ENCODE measurements around the gene SERPINA6.
"Not testable (repeated sequence)": the region's sequence is repeated elsewhere in the genome, so short reads cannot be mapped to it uniquely, and the experiment has no call there.

The SERPINA6 gene

GRCh38 chr14:94296181-94296545, 27.0 kb downstream of the SERPINA6 start:
- not testable (repeated sequence) for H3K4me3 ChIP-seq, H3K27ac ChIP-seq

GRCh38 chr14:94295360-94296180, 27.6 kb downstream of the SERPINA6 start:
- Histone ChIP-seq H3K27ac (no peak overlapping the region), H3K4me3 (no peak overlapping the region)

- H3K4me3 ChIP-seq, result no peak overlapping the region
- no peak overlapping the region for H3K27ac ChIP-seq
Measured at GRCh38 chr14:94293578-94293924, 29.6 kb downstream of the SERPINA6 start.

- no peak within 1 kb of the TSS for H3K27ac ChIP-seq
- no peak within 1 kb of the TSS for H3K4me3 ChIP-seq
Measured at GRCh38 chr14:94292872-94293577, 30.1 kb downstream of the SERPINA6 start, which contains the start of gene SERPINA10. SERPINA10 (minus strand) TSS chr14:94293268; CDS start chr14:94290593, 2,675 bp downstream.

GRCh38 chr14:94292526-94292871, 30.6 kb downstream of the SERPINA6 start:
- no peak overlapping the region for H3K27ac ChIP-seq
- H3K4me3 ChIP-seq, result no peak overlapping the region

GRCh38 chr14:94291906-94292525, 31.1 kb downstream of the SERPINA6 start:
- Histone ChIP-seq H3K4me3 (no peak overlapping the region), H3K27ac (no peak overlapping the region)

GRCh38 chr14:94291159-94291905, 31.8 kb downstream of the SERPINA6 start:
- H3K27ac ChIP-seq, result no peak overlapping the region
- no peak overlapping the region for H3K4me3 ChIP-seq

- no peak overlapping the region for H3K4me3 ChIP-seq
- H3K27ac ChIP-seq, result no peak overlapping the region
Measured at GRCh38 chr14:94290197-94290596, 32.9 kb downstream of the SERPINA6 start.

GRCh38 chr14:94288610-94289465, 34.3 kb downstream of the SERPINA6 start:
- H3K4me3 ChIP-seq, result no peak overlapping the region
- H3K27ac ChIP-seq, result no peak overlapping the region

GRCh38 chr14:94285158-94285557, 38.0 kb downstream of the SERPINA6 start:
- Histone ChIP-seq H3K4me3 (no peak overlapping the region), H3K27ac (no peak overlapping the region)

- H3K4me3 ChIP-seq, result no peak overlapping the region
Measured at GRCh38 chr14:94284221-94284620, 38.9 kb downstream of the SERPINA6 start.

GRCh38 chr14:94282991-94283723, 40.0 kb downstream of the SERPINA6 start:
- no peak overlapping the region for H3K4me3 ChIP-seq
- no peak overlapping the region for H3K27ac ChIP-seq

More at GRCh38 chr14:94284221-94284620, 38.9 kb downstream of the SERPINA6 start:
- no peak overlapping the region for H3K27ac ChIP-seq

GRCh38 chr14:94278731-94279130, 44.4 kb downstream of the SERPINA6 start:
- Histone ChIP-seq H3K4me3 (no peak overlapping the region), H3K27ac (no peak overlapping the region)

- H3K4me3 ChIP-seq, H3K27ac ChIP-seq: not testable (repeated sequence)
Measured at GRCh38 chr14:94276898-94277561, 46.1 kb downstream of the SERPINA6 start.

GRCh38 chr14:94269156-94269555, 54.0 kb downstream of the SERPINA6 start:
- H3K4me3 ChIP-seq, result no peak overlapping the region
- H3K27ac ChIP-seq, result peak overlapping the region in 1 of 21 experiments; percentile 36

GRCh38 chr14:94268582-94268981, 54.6 kb downstream of the SERPINA6 start:
- not testable (repeated sequence) for H3K27ac ChIP-seq, H3K4me3 ChIP-seq

- no peak overlapping the region for H3K27ac ChIP-seq
- no peak overlapping the region for H3K4me3 ChIP-seq
Measured at GRCh38 chr14:94267352-94267751, 55.8 kb downstream of the SERPINA6 start.

GRCh38 chr14:94264195-94264594, 58.9 kb downstream of the SERPINA6 start:
- not testable (repeated sequence) for H3K27ac ChIP-seq, H3K4me3 ChIP-seq
